ENCODE measurements around the gene SLC9A9.

- TF ChIP-seq CTCF (IDR thresholded peaks at IDR 0.05) (no peak), POLR2AphosphoS5 (IDR thresholded peaks at IDR 0.05) (no peak), EP300 (IDR thresholded peaks at IDR 0.05) (no peak), POLR2A (IDR thresholded peaks at IDR 0.05) (no peak)
Measured at GRCh38 chr3:143358793-143359491, 489.3 kb downstream of the SLC9A9 start.
